HUES64 (cell line): ENCODE results near the gene HECW1.

ENCODE experiments used
- H3K27ac ChIP-seq: 2 replicates; pipeline ENCODE4 v1.7.0; 2013; ENCODE audit warnings: low read depth, low read length, inconsistent platforms
- H3K27me3 ChIP-seq: 2 replicates; pipeline ENCODE4 v1.6.1; 2013; ENCODE audit warnings: mild to moderate bottlenecking, low read length; ENCODE audit not compliant: insufficient read depth
- H3K36me3 ChIP-seq: 2 replicates; pipeline ENCODE4 v1.6.1; 2013; ENCODE audit warnings: mild to moderate bottlenecking, low read length; ENCODE audit not compliant: insufficient read depth
- H3K4me1 ChIP-seq: 2 replicates; pipeline ENCODE4 v1.6.1; 2013; ENCODE audit warnings: mild to moderate bottlenecking, low read length, moderate library complexity; ENCODE audit not compliant: insufficient read depth
- H3K4me3 ChIP-seq: 2 replicates; pipeline ENCODE4 v1.5.1; 2013; ENCODE audit warnings: mild to moderate bottlenecking, low read length, moderate library complexity
- H3K9ac ChIP-seq: 2 replicates; pipeline ENCODE4 v1.6.1; 2013; ENCODE audit warnings: mild to moderate bottlenecking, low read depth, low read length
- H3K9me3 ChIP-seq: 2 replicates; pipeline ENCODE4 v1.6.1; 2013; ENCODE audit warnings: low read depth, low read length; ENCODE audit not compliant: insufficient read depth
- WGBS: fragments of 150-250, 120-280 bp; methylation state at CpG from one replicate; pipeline ENCODE4 v1.1.7; 2013; ENCODE audit warnings: missing lambda C conversion rate; 5-methylcytosine and 5-hydroxymethylcytosine counted together

HECW1 gene

GRCh38 chr7:43265139-43265538 is 152.7 kb downstream of the HECW1 start:
- Histone ChIP-seq H3K27ac (no peak overlapping the region), H3K9ac (no peak overlapping the region), H3K9me3 (no peaks in the 10 kb centered on the region), H3K4me1 (no peaks in the 10 kb centered on the region), H3K36me3 (no peaks in the 10 kb centered on the region), H3K27me3 (no peaks in the 10 kb centered on the region), H3K4me3 (no peak overlapping the region)
- WGBS, result 99% methylated on average over 3 of the region's 3 CpGs

- 96% methylated on average over 30 of the region's 36 CpGs for WGBS
- Histone ChIP-seq H3K4me3 (no peak overlapping the region), H3K27ac (no peak overlapping the region)
These were observed 161.7 kb downstream of the HECW1 start for GRCh38 chr7:43273939-43274719.

GRCh38 chr7:43274752-43275151 is 162.3 kb downstream of the HECW1 start:
- Histone ChIP-seq H3K9me3 (peaks cover 15% of the 10 kb centered on the region), H3K4me3 (no peak overlapping the region), H3K9ac (no peak overlapping the region), H3K4me1 (peaks cover 8% of the 10 kb centered on the region; the same call in 1 of the 2 replicates), H3K27me3 (no peaks in the 10 kb centered on the region), H3K36me3 (no peaks in the 10 kb centered on the region), H3K27ac (no peak overlapping the region)
- 90% methylated on average over 2 of the region's 3 CpGs for WGBS

More at GRCh38 chr7:43273939-43274719, 161.7 kb downstream of the HECW1 start:
- Histone ChIP-seq H3K36me3 (no peaks in the 10 kb centered on the region), H3K9ac (no peak overlapping the region), H3K9me3 (peaks cover 15% of the 10 kb centered on the region), H3K4me1 (peaks cover 8% of the 10 kb centered on the region; the same call in 1 of the 2 replicates), H3K27me3 (no peaks in the 10 kb centered on the region)

GRCh38 chr7:43276547-43276946 is 164.1 kb downstream of the HECW1 start:
- Histone ChIP-seq H3K4me1 (peaks cover 18% of the 10 kb centered on the region; the same call in 1 of the 2 replicates), H3K9ac (no peak overlapping the region), H3K27ac (no peak overlapping the region), H3K27me3 (no peaks in the 10 kb centered on the region), H3K9me3 (peaks cover 12% of the 10 kb centered on the region), H3K36me3 (no peaks in the 10 kb centered on the region), H3K4me3 (no peak overlapping the region)
- 95% methylated on average over 5 of the region's 5 CpGs for WGBS

GRCh38 chr7:43278088-43278644 is 165.7 kb downstream of the HECW1 start:
- Histone ChIP-seq H3K27me3 (no peaks in the 10 kb centered on the region), H3K9ac (no peak overlapping the region), H3K4me1 (peaks cover 18% of the 10 kb centered on the region; the same call in 1 of the 2 replicates), H3K27ac (no peak overlapping the region), H3K9me3 (no peaks in the 10 kb centered on the region), H3K4me3 (no peak overlapping the region), H3K36me3 (no peaks in the 10 kb centered on the region)
- 94% methylated on average over 10 of the region's 10 CpGs for WGBS

GRCh38 chr7:43281268-43281667 is 168.8 kb downstream of the HECW1 start:
- peaks cover 10% of the 10 kb centered on the region; the same call in 1 of the 2 replicates for H3K4me1 ChIP-seq
- no peak overlapping the region for H3K27ac ChIP-seq
- H3K9me3 ChIP-seq, result 0 out of 2 replicates have a peak, but pooled peaks cover 4% of the 10 kb centered on the region
- 82% methylated on average over 2 of the region's 2 CpGs for WGBS
- no peak overlapping the region for H3K9ac ChIP-seq
- no peaks in the 10 kb centered on the region for H3K36me3 ChIP-seq
- H3K4me3 ChIP-seq, result no peak overlapping the region
- H3K27me3 ChIP-seq, result no peaks in the 10 kb centered on the region

- H3K9ac ChIP-seq, result no peak overlapping the region
- no peaks in the 10 kb centered on the region for H3K27me3 ChIP-seq
- no peak overlapping the region for H3K27ac ChIP-seq
- 0 out of 2 replicates have a peak, but pooled peaks cover 5% of the 10 kb centered on the region for H3K9me3 ChIP-seq
- no peaks in the 10 kb centered on the region for H3K36me3 ChIP-seq
- 94% methylated on average over 5 of the region's 5 CpGs for WGBS
- H3K4me1 ChIP-seq, result peaks cover 10% of the 10 kb centered on the region; the same call in 1 of the 2 replicates
- H3K4me3 ChIP-seq, result no peak overlapping the region
These were observed 171.3 kb downstream of the HECW1 start for GRCh38 chr7:43283706-43284105.

GRCh38 chr7:43289826-43290225 is 177.4 kb downstream of the HECW1 start:
- no peak overlapping the region for H3K9ac ChIP-seq
- peak overlapping the region; percentile 49; the same call in 1 of the 2 replicates for H3K27ac ChIP-seq
- peaks cover 7% of the 10 kb centered on the region; the same call in 1 of the 2 replicates for H3K36me3 ChIP-seq
- H3K4me1 ChIP-seq, result peaks cover 23% of the 10 kb centered on the region
- H3K9me3 ChIP-seq, result peaks cover 42% of the 10 kb centered on the region
- WGBS, result 46% methylated on average over 2 of the region's 2 CpGs
- H3K27me3 ChIP-seq, result no peaks in the 10 kb centered on the region
- H3K4me3 ChIP-seq, result no peak overlapping the region

GRCh38 chr7:43290978-43291377 is 178.5 kb downstream of the HECW1 start:
- peak overlapping the region; percentile 94; the same call in 1 of the 2 replicates for H3K27ac ChIP-seq
- peaks cover 40% of the 10 kb centered on the region for H3K9me3 ChIP-seq
- peaks cover 7% of the 10 kb centered on the region; the same call in 1 of the 2 replicates for H3K36me3 ChIP-seq
- no peak overlapping the region for H3K9ac ChIP-seq
- WGBS, result 93% methylated on average over 5 of the region's 5 CpGs
- no peak overlapping the region for H3K4me3 ChIP-seq
- no peaks in the 10 kb centered on the region for H3K27me3 ChIP-seq
- peaks cover 35% of the 10 kb centered on the region for H3K4me1 ChIP-seq

GRCh38 chr7:43291789-43292188 is 179.3 kb downstream of the HECW1 start:
- peak overlapping the region; percentile 94 for H3K27ac ChIP-seq
- no peak overlapping the region for H3K4me3 ChIP-seq
- WGBS, result 57% methylated on average over 3 of the region's 3 CpGs

GRCh38 chr7:43292384-43292783 is 179.9 kb downstream of the HECW1 start:
- H3K27ac ChIP-seq, result peak overlapping the region; percentile 94

More at GRCh38 chr7:43291789-43292188, 179.3 kb downstream of the HECW1 start:
- peaks cover 38% of the 10 kb centered on the region for H3K4me1 ChIP-seq
- H3K27me3 ChIP-seq, result no peaks in the 10 kb centered on the region
- peaks cover 7% of the 10 kb centered on the region; the same call in 1 of the 2 replicates for H3K36me3 ChIP-seq
- H3K9me3 ChIP-seq, result peaks cover 36% of the 10 kb centered on the region
- H3K9ac ChIP-seq, result peak overlapping the region; percentile 19; the same call in 1 of the 2 replicates

More at GRCh38 chr7:43292384-43292783, 179.9 kb downstream of the HECW1 start:
- H3K27me3 ChIP-seq, result no peaks in the 10 kb centered on the region
- H3K4me3 ChIP-seq, result no peak overlapping the region
- peaks cover 7% of the 10 kb centered on the region; the same call in 1 of the 2 replicates for H3K36me3 ChIP-seq
- peaks cover 36% of the 10 kb centered on the region for H3K9me3 ChIP-seq
- H3K4me1 ChIP-seq, result peaks cover 38% of the 10 kb centered on the region
- 85% methylated on average over 1 of the region's 1 CpG for WGBS
- peak overlapping the region; percentile 19; the same call in 1 of the 2 replicates for H3K9ac ChIP-seq
